ENCODE results near the gene TRERF1.
A peak's percentile ranks its signal among the peaks of the same experiment; 100 is the strongest.

Gene TRERF1

GRCh38 chr6:42462474-42462972, 10.8 kb upstream of the TRERF1 start:
- no peak overlapping the region for H3K27ac ChIP-seq (ENCODE audit: low read length)
- no peak overlapping the region for H3K4me3 ChIP-seq (ENCODE audit: low read length)
- no peak overlapping the region for H3K9ac ChIP-seq (ENCODE audit: low read length)
- H3K36me3 ChIP-seq (ENCODE audit: control insufficient read depth, low read depth, low read length), result no peaks in the 10 kb centered on the region
- H3K27me3 ChIP-seq (ENCODE audit: control insufficient read depth, insufficient read depth, low read length), result no peaks in the 10 kb centered on the region
- no peaks in the 10 kb centered on the region for H3K9me3 ChIP-seq (ENCODE audit: control insufficient read depth, low read depth, low read length)
- no peaks in the 10 kb centered on the region for H3K4me1 ChIP-seq (ENCODE audit: control insufficient read depth, low read depth, low read length)

- H3K4me1 ChIP-seq (ENCODE audit: control insufficient read depth, low read depth, low read length), result peaks cover 7% of the 10 kb centered on the region
- no peak overlapping the region for H3K9ac ChIP-seq (ENCODE audit: low read length)
- no peak overlapping the region for H3K4me3 ChIP-seq (ENCODE audit: low read length)
- H3K27me3 ChIP-seq (ENCODE audit: control insufficient read depth, insufficient read depth, low read length), result no peaks in the 10 kb centered on the region
- no peaks in the 10 kb centered on the region for H3K36me3 ChIP-seq (ENCODE audit: control insufficient read depth, low read depth, low read length)
- no peaks in the 10 kb centered on the region for H3K9me3 ChIP-seq (ENCODE audit: control insufficient read depth, low read depth, low read length)
- H3K27ac ChIP-seq (ENCODE audit: low read length), result no peak overlapping the region
Measured at GRCh38 chr6:42460883-42461282, 9.2 kb upstream of the TRERF1 start.

- H3K4me3 ChIP-seq (ENCODE audit: low read length), result no peak overlapping the region
- H3K4me1 ChIP-seq (ENCODE audit: control insufficient read depth, low read depth, low read length), result peaks cover 9% of the 10 kb centered on the region
- no peaks in the 10 kb centered on the region for H3K27me3 ChIP-seq (ENCODE audit: control insufficient read depth, insufficient read depth, low read length)
Measured at GRCh38 chr6:42459888-42460287, 8.2 kb upstream of the TRERF1 start.

GRCh38 chr6:42454428-42454791, 2.7 kb upstream of the TRERF1 start:
- H3K27ac ChIP-seq (ENCODE audit: low read length), result no peak overlapping the region

More at GRCh38 chr6:42459888-42460287, 8.2 kb upstream of the TRERF1 start:
- no peaks in the 10 kb centered on the region for H3K36me3 ChIP-seq (ENCODE audit: control insufficient read depth, low read depth, low read length)
- no peak overlapping the region for H3K27ac ChIP-seq (ENCODE audit: low read length)
- no peaks in the 10 kb centered on the region for H3K9me3 ChIP-seq (ENCODE audit: control insufficient read depth, low read depth, low read length)
- no peak overlapping the region for H3K9ac ChIP-seq (ENCODE audit: low read length)

GRCh38 chr6:42453654-42454427, 2.1 kb upstream of the TRERF1 start:
- Histone ChIP-seq H3K36me3 (ENCODE audit: control insufficient read depth, low read depth, low read length) (no peaks in the 10 kb centered on the region), H3K27ac (ENCODE audit: low read length) (no peak overlapping the region), H3K4me1 (ENCODE audit: control insufficient read depth, low read depth, low read length) (peaks cover 20% of the 10 kb centered on the region), H3K9ac (ENCODE audit: low read length) (peak overlapping the region; percentile 75), H3K9me3 (ENCODE audit: control insufficient read depth, low read depth, low read length) (no peaks in the 10 kb centered on the region), H3K4me3 (ENCODE audit: low read length) (peak overlapping the region; percentile 68), H3K27me3 (ENCODE audit: control insufficient read depth, insufficient read depth, low read length) (no peaks in the 10 kb centered on the region)

More at GRCh38 chr6:42454428-42454791, 2.7 kb upstream of the TRERF1 start:
- no peaks in the 10 kb centered on the region for H3K27me3 ChIP-seq (ENCODE audit: control insufficient read depth, insufficient read depth, low read length)
- no peaks in the 10 kb centered on the region for H3K36me3 ChIP-seq (ENCODE audit: control insufficient read depth, low read depth, low read length)
- peaks cover 17% of the 10 kb centered on the region for H3K4me1 ChIP-seq (ENCODE audit: control insufficient read depth, low read depth, low read length)
- peak overlapping the region; percentile 75 for H3K9ac ChIP-seq (ENCODE audit: low read length)
- H3K4me3 ChIP-seq (ENCODE audit: low read length), result peak overlapping the region; percentile 68
- H3K9me3 ChIP-seq (ENCODE audit: control insufficient read depth, low read depth, low read length), result no peaks in the 10 kb centered on the region

- no peak overlapping the region for H3K27ac ChIP-seq (ENCODE audit: low read length)
- H3K27me3 ChIP-seq (ENCODE audit: control insufficient read depth, insufficient read depth, low read length), result no peaks in the 10 kb centered on the region
- peaks cover 2% of the 10 kb centered on the region for H3K36me3 ChIP-seq (ENCODE audit: control insufficient read depth, low read depth, low read length)
- H3K9me3 ChIP-seq (ENCODE audit: control insufficient read depth, low read depth, low read length), result no peaks in the 10 kb centered on the region
- H3K4me1 ChIP-seq (ENCODE audit: control insufficient read depth, low read depth, low read length), result peaks cover 27% of the 10 kb centered on the region
- H3K4me3 ChIP-seq (ENCODE audit: low read length), result peak overlapping the region; percentile 68
- H3K9ac ChIP-seq (ENCODE audit: low read length), result peak overlapping the region; percentile 75
Measured at GRCh38 chr6:42453031-42453653, 1.4 kb upstream of the TRERF1 start.

- Histone ChIP-seq H3K9ac (ENCODE audit: low read length) (peak overlapping the region; percentile 69), H3K9me3 (ENCODE audit: control insufficient read depth, low read depth, low read length) (no peaks in the 10 kb centered on the region), H3K4me3 (ENCODE audit: low read length) (peak overlapping the region; percentile 80), H3K36me3 (ENCODE audit: control insufficient read depth, low read depth, low read length) (peaks cover 3% of the 10 kb centered on the region), H3K4me1 (ENCODE audit: control insufficient read depth, low read depth, low read length) (peaks cover 27% of the 10 kb centered on the region), H3K27me3 (ENCODE audit: control insufficient read depth, insufficient read depth, low read length) (no peaks in the 10 kb centered on the region), H3K27ac (ENCODE audit: low read length) (peak overlapping the region; percentile 44)
Measured at GRCh38 chr6:42452171-42453030, 675 bp upstream of the TRERF1 start.

- Histone ChIP-seq H3K9ac (ENCODE audit: low read length) (peak overlapping the region; percentile 50), H3K27ac (ENCODE audit: low read length) (no peak overlapping the region), H3K4me1 (ENCODE audit: control insufficient read depth, low read depth, low read length) (peaks cover 18% of the 10 kb centered on the region), H3K9me3 (ENCODE audit: control insufficient read depth, low read depth, low read length) (no peaks in the 10 kb centered on the region), H3K27me3 (ENCODE audit: control insufficient read depth, insufficient read depth, low read length) (no peaks in the 10 kb centered on the region), H3K36me3 (ENCODE audit: control insufficient read depth, low read depth, low read length) (peaks cover 3% of the 10 kb centered on the region), H3K4me3 (ENCODE audit: low read length) (peak overlapping the region; percentile 80)
Measured at GRCh38 chr6:42450477-42451332, 1.0 kb downstream of the TRERF1 start.

- Histone ChIP-seq H3K36me3 (ENCODE audit: control insufficient read depth, low read depth, low read length) (peaks cover 3% of the 10 kb centered on the region), H3K9ac (ENCODE audit: low read length) (peak overlapping the region; percentile 50), H3K4me3 (ENCODE audit: low read length) (peak overlapping the region; percentile 80), H3K4me1 (ENCODE audit: control insufficient read depth, low read depth, low read length) (peaks cover 18% of the 10 kb centered on the region), H3K9me3 (ENCODE audit: control insufficient read depth, low read depth, low read length) (no peaks in the 10 kb centered on the region), H3K27ac (ENCODE audit: low read length) (no peak overlapping the region), H3K27me3 (ENCODE audit: control insufficient read depth, insufficient read depth, low read length) (no peaks in the 10 kb centered on the region)
Measured at GRCh38 chr6:42449917-42450476, 1.7 kb downstream of the TRERF1 start.

- peaks cover 3% of the 10 kb centered on the region for H3K36me3 ChIP-seq (ENCODE audit: control insufficient read depth, low read depth, low read length)
- peaks cover 18% of the 10 kb centered on the region for H3K4me1 ChIP-seq (ENCODE audit: control insufficient read depth, low read depth, low read length)
- no peaks in the 10 kb centered on the region for H3K27me3 ChIP-seq (ENCODE audit: control insufficient read depth, insufficient read depth, low read length)
- no peak overlapping the region for H3K27ac ChIP-seq (ENCODE audit: low read length)
- no peaks in the 10 kb centered on the region for H3K9me3 ChIP-seq (ENCODE audit: control insufficient read depth, low read depth, low read length)
- peak overlapping the region; percentile 80 for H3K4me3 ChIP-seq (ENCODE audit: low read length)
- no peak overlapping the region for H3K9ac ChIP-seq (ENCODE audit: low read length)
Measured at GRCh38 chr6:42448927-42449659, 2.6 kb downstream of the TRERF1 start.

Measured in iPS-18a (cell line).